HG03565 (cell line): ENCODE measurements around the gene THYN1.

Source experiments
- ATAC-seq: cut with Tn5 transposase; IDR thresholded peaks from one replicate; pipeline ENCODE4 v1.9.1; 2021; ENCODE audit warnings: mild to moderate bottlenecking, moderate library complexity; ENCODE audit not compliant: unreplicated experiment

Gene THYN1

GRCh38 chr11:134252346-134253187, 585 bp downstream of the THYN1 start:
- no peak for ATAC-seq

- ATAC-seq, result no peak
Measured at GRCh38 chr11:134250675-134251074, 2.5 kb downstream of the THYN1 start.

GRCh38 chr11:134250246-134250645, 2.9 kb downstream of the THYN1 start:
- no peak for ATAC-seq

GRCh38 chr11:134248910-134249480, 4.2 kb downstream of the THYN1 start:
- no peak for ATAC-seq

- no peak for ATAC-seq
Measured at GRCh38 chr11:134246678-134247077, 6.5 kb downstream of the THYN1 start.

- ATAC-seq, result no peak
Measured at GRCh38 chr11:134246100-134246499, 7.1 kb downstream of the THYN1 start.

GRCh38 chr11:134245434-134245833, 7.7 kb downstream of the THYN1 start:
- no peak for ATAC-seq

GRCh38 chr11:134244593-134244992, 8.6 kb downstream of the THYN1 start:
- no peak for ATAC-seq

GRCh38 chr11:134243913-134244312, 9.2 kb downstream of the THYN1 start:
- ATAC-seq, result no peak

- no peak for ATAC-seq
Measured at GRCh38 chr11:134242376-134242775, 10.8 kb downstream of the THYN1 start.

- ATAC-seq, result no peak
Measured at GRCh38 chr11:134240592-134240991, 12.6 kb downstream of the THYN1 start.

- ATAC-seq, result no peak
Measured at GRCh38 chr11:134238956-134239355, 14.2 kb downstream of the THYN1 start.

GRCh38 chr11:134237557-134237922, 15.6 kb downstream of the THYN1 start:
- ATAC-seq, result no peak

GRCh38 chr11:134236834-134237556, 16.2 kb downstream of the THYN1 start:
- no peak for ATAC-seq

GRCh38 chr11:134235399-134235798, 17.8 kb downstream of the THYN1 start:
- no peak for ATAC-seq

GRCh38 chr11:134233729-134234179, 19.4 kb downstream of the THYN1 start:
- no peak for ATAC-seq

GRCh38 chr11:134231958-134232659, 21.0 kb downstream of the THYN1 start:
- ATAC-seq, result no peak

GRCh38 chr11:134230339-134230738, 22.8 kb downstream of the THYN1 start:
- no peak for ATAC-seq

- no peak for ATAC-seq
Measured at GRCh38 chr11:134229126-134229790, 23.9 kb downstream of the THYN1 start.

GRCh38 chr11:134228625-134229024, 24.5 kb downstream of the THYN1 start:
- ATAC-seq, result peak; percentile 36
